HuH-7 (cell line): ENCODE data around the gene COL17A1.

Experiments
- DNase-seq: peaks from one replicate; pipeline ENCODE4 v3.0.0; 2011; ENCODE audit warnings: low spot score

Gene COL17A1

DNA sequence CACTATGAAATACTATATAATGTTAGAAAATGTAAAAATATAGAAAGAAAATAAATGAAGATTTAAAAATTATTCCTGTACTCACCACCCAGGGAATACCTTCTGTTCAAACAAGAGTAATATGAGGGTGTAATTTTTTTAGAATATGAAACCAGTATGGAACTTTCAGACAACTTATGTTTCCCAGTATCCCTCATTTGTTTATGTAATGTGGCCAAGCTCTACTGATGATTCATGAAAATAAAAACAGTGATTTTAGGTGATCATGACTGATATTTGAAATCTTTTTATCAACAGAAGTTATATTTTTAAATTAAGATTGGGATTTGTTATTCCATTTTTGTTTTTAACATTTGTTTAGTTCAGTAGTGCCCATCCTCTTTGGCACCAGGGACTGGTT, 100.0 kb downstream of the COL17A1 start:
- no peak for DNase-seq

DNA sequence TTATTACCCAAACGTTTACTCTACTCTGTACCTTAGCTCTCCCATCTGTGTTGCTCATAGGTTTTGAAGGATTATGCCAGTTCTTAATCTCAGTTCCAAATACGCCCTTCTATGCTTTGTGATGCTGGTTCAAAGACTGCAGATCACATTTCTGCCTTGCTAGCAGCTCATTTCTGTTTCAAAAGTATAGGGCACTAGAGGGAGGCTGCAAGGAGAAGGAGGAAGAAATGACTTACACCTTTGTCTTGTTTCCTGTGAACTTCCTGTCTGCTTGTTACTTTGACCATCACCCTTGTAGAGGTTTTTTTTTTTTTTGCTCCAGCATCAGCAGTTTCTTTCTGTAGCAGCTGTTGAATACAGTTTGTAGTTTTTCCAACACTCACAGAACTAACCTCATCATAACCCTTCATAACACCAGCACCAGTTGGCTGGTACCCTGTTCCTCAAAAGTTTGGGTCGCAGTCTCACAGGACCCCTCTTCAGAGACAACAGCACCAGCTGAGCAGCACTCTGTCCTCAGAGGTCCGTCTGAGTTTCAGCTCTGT, 102.2 kb downstream of the COL17A1 start:
- no peak for DNase-seq

GRCh38 chr10:103982639-103983038, 103.0 kb downstream of the COL17A1 start:
- DNase-seq: peak; percentile 31
